Measurements from ENCODE around the gene UPF3B. TPM values are rescaled to one million over a fixed set of nuclear protein-coding genes. Genes with fewer than 3 reads are reported as not detected.
"Not testable (repeated sequence)": the region's sequence is repeated elsewhere in the genome, so short reads cannot be mapped to it uniquely, and the experiment has no call there.

UPF3B gene
- total RNA-seq, 1 donor from 2014 or later: 10.9 TPM

DNA sequence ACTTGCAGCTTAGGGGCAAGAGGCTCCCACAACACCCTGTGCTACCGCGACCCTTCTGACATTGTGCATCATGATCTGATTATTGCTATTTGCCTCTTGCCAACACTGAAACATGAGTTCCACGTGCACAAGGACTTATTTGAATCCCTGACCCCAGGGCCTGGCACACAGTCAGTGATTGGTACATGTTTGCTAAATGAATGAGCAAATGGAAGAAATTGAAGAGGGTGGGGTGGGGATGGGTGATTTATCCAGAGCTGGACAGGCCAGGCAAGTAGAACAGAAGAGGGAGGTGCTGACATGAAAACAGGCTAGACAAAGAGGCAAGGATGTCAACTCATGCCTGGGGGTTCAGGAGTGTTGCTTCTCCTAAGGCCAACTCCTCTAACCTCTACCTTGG, 36.5 kb downstream of the UPF3B start:
- H3K36me3 Mint-ChIP-seq (ENCODE audit: unreplicated experiment): no peaks in the 10 kb centered on the region
- H3K27me3 Mint-ChIP-seq (ENCODE audit: unreplicated experiment): no peaks in the 10 kb centered on the region
- H3K9me3 Mint-ChIP-seq (ENCODE audit: unreplicated experiment): no peaks in the 10 kb centered on the region
- TF ChIP-seq, protein P1, sequence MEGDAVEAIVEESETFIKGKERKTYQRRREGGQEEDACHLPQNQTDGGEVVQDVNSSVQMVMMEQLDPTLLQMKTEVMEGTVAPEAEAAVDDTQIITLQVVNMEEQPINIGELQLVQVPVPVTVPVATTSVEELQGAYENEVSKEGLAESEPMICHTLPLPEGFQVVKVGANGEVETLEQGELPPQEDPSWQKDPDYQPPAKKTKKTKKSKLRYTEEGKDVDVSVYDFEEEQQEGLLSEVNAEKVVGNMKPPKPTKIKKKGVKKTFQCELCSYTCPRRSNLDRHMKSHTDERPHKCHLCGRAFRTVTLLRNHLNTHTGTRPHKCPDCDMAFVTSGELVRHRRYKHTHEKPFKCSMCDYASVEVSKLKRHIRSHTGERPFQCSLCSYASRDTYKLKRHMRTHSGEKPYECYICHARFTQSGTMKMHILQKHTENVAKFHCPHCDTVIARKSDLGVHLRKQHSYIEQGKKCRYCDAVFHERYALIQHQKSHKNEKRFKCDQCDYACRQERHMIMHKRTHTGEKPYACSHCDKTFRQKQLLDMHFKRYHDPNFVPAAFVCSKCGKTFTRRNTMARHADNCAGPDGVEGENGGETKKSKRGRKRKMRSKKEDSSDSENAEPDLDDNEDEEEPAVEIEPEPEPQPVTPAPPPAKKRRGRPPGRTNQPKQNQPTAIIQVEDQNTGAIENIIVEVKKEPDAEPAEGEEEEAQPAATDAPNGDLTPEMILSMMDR (IDR thresholded peaks at IDR 0.05; ENCODE audit: partially characterized antibody, unreplicated experiment): no peak
- H3K4me3 Mint-ChIP-seq (ENCODE audit: unreplicated experiment): no peak overlapping the region
- H3K4me1 Mint-ChIP-seq (ENCODE audit: low read depth, unreplicated experiment): no peaks in the 10 kb centered on the region
- H3K27ac Mint-ChIP-seq (ENCODE audit: unreplicated experiment): no peak overlapping the region
- no peak for DNase-seq

DNA sequence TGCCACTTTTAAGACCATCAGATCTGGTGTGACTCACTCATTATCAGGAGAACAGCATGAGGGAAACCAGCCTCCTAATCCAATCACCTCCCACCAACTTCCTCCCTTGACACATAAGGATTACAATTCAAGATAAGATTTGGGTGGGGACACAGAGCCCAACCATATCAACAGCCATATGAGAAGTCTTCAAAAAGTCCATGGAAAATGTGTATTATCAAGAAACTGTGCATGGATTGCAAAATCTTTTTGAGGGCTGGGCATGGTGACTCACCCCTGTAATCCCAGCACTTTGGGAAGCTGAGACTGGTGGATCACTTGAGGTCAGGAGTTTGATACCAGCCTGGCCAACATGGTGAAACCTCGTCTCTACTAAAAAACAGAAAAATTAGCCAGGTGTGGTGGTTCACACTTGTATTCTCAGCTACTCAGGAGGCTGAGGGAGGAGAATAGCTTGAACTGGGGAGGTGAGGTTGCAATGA, 43.5 kb downstream of the UPF3B start:
- Mint-ChIP-seq H3K36me3 (ENCODE audit: unreplicated experiment) (no peaks in the 10 kb centered on the region), H3K27me3 (ENCODE audit: unreplicated experiment) (no peaks in the 10 kb centered on the region), H3K4me3 (ENCODE audit: unreplicated experiment) (no peak overlapping the region), H3K27ac (ENCODE audit: unreplicated experiment) (no peak overlapping the region), H3K4me1 (ENCODE audit: low read depth, unreplicated experiment) (no peaks in the 10 kb centered on the region), H3K9me3 (ENCODE audit: unreplicated experiment) (no peaks in the 10 kb centered on the region)
- DNase-seq: no peak
- TF ChIP-seq, protein P1 (IDR thresholded peaks at IDR 0.05; ENCODE audit: partially characterized antibody, unreplicated experiment): no peak

DNA sequence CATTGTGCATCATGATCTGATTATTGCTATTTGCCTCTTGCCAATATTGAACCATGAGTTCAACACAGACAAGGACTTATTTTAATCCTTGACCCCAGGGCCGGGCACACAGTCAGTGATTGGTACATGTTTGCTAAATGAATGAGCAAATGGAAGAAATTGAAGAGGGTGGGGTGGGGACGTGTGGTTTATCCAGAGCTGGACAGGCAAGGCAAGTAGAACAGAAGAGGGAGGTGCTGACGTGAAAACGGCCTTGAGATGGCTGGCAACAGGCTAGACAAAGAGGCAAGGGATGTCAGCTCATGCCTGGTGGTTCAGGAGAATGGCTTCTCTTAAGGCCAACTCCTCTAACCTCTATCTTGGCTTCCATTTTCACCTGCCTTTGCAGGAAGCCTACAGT, 44.3 kb downstream of the UPF3B start:
- H3K9me3 Mint-ChIP-seq (ENCODE audit: unreplicated experiment): not testable (repeated sequence)

DNA sequence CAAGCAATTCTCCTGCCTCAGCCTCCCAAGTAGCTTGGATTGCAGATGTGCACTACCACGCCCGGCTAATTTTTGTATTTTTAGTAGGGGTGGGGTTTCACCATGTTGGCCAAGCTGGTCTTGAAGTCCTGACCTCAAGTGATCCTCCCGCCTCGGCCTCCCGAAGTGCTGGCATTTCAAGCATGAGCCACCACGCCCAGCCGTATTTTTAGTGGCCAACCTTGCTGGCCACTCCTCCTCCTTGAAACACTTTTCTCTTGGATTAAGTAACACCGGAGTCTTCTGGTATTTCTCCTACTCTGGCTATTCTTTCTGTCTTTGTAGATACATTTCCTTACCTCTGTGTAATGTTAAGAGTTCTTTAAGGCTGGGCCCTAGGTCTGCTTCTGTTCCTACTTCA, 50.2 kb downstream of the UPF3B start:
- Mint-ChIP-seq H3K27ac (ENCODE audit: unreplicated experiment) (no peak overlapping the region), H3K4me3 (ENCODE audit: unreplicated experiment) (no peak overlapping the region), H3K36me3 (ENCODE audit: unreplicated experiment) (no peaks in the 10 kb centered on the region), H3K4me1 (ENCODE audit: low read depth, unreplicated experiment) (no peaks in the 10 kb centered on the region), H3K27me3 (ENCODE audit: unreplicated experiment) (peaks cover 2% of the 10 kb centered on the region), H3K9me3 (ENCODE audit: unreplicated experiment) (no peaks in the 10 kb centered on the region)
- TF ChIP-seq, protein P1 (IDR thresholded peaks at IDR 0.05; ENCODE audit: partially characterized antibody, unreplicated experiment): no peak
- no peak for DNase-seq

More for the DNA sequence above, 44.3 kb downstream of the UPF3B start:
- DNase-seq; H3K27me3 Mint-ChIP-seq (ENCODE audit: unreplicated experiment); H3K36me3 Mint-ChIP-seq (ENCODE audit: unreplicated experiment); H3K4me3 Mint-ChIP-seq (ENCODE audit: unreplicated experiment); H3K27ac Mint-ChIP-seq (ENCODE audit: unreplicated experiment); H3K4me1 Mint-ChIP-seq (ENCODE audit: low read depth, unreplicated experiment): not testable (repeated sequence)

DNA sequence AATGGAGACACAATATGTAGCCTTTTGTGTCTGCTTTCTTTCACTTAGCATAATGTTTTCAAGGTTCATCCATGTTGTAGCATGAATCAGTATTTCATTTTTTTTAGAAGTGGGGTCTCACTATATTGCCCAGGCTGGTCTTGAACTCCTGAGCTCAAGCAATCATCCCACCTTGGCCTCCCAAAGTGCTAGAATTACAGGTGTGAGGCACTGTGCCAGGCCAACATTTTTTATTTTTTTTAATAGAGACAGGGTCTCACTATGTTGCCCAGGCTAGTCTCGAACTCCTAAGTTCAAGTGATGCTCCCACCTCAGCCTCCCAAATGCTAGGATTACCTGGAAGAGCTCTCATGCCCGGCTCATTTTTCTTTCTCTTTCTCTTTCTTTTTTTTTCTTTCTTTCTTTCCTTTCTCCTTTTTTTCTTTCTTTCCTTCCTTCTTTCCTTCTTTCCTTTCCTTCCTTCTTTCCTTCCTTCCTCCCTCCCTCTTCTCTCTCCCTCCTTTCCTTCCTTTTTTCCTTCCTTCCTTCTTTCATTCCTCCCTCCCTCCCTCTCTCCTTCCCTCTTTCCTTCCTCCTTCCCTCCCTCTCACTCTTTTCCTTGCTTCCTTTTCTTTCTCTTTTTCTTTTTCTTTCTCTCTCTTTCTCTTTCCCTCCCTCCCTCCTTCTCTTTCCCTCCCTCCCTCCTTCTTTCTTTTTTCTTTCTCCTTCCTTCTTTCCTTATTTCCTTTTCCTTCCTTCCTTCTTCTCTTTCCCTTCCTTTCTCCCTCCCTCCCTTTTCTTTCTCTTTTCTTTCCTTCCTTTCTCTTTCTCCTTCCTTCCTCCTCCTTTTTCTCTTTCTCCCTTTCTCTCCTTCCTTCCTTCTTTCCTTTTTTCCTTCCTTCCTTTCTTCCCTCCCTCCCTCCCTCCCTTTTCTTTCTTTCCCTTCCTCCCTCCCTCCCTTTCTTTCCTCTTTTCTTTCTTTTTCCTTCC, 51.2 kb downstream of the UPF3B start:
- H3K4me1 Mint-ChIP-seq (ENCODE audit: low read depth, unreplicated experiment): no peaks in the 10 kb centered on the region
- no peak overlapping the region for H3K27ac Mint-ChIP-seq (ENCODE audit: unreplicated experiment)
- H3K4me3 Mint-ChIP-seq (ENCODE audit: unreplicated experiment): no peak overlapping the region
- peaks cover 2% of the 10 kb centered on the region for H3K27me3 Mint-ChIP-seq (ENCODE audit: unreplicated experiment)
- TF ChIP-seq, protein P1 (IDR thresholded peaks at IDR 0.05; ENCODE audit: partially characterized antibody, unreplicated experiment): no peak
- peaks cover 2% of the 10 kb centered on the region for H3K9me3 Mint-ChIP-seq (ENCODE audit: unreplicated experiment)
- no peaks in the 10 kb centered on the region for H3K36me3 Mint-ChIP-seq (ENCODE audit: unreplicated experiment)
- no peak for DNase-seq

Measured in glutamatergic neuron (in vitro differentiated cells).